Lower leg skin (tissue), 3 donors: ENCODE measurements around the gene CDCA7.

ENCODE experiments used
- POLR2A ChIP-seq, 2 donors: fragments of 450-650 bp; IDR thresholded peaks; one replicate each; pipeline ENCODE4 v1.6.1; 2016 to 2017; ENCODE audit warnings: antibody characterized with exemption in 2 of 2, mild to moderate bottlenecking in 1 of 2, moderate library complexity in 1 of 2
- TF ChIP-seq, protein P1 (sequence below), 3 donors: fragments of 450-650 bp; IDR thresholded peaks; one replicate each; pipeline ENCODE4 v1.5.1; 2016; ENCODE audit warnings: antibody characterized with exemption in 3 of 3, mild to moderate bottlenecking in 3 of 3, moderate library complexity in 2 of 3

DNA sequence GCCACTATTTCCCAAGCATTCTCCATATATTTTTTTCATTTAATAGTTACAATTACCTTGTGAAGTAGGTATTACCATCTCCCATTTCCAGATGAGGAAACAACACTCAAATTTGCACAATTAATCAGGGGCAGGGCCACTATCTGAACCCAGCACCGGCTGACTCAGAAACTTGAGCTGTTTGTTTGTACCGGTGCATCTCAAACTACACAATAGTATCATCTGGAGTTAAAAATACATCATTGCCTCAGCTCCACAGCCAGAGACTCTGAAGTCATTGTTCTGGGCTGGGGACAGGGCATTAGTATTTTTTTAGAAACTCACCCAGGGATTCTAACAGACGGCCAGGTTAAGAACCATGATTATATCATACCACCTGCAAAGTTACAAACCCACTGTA is 55.9 kb downstream of the CDCA7 start:
- TF ChIP-seq, protein P1, sequence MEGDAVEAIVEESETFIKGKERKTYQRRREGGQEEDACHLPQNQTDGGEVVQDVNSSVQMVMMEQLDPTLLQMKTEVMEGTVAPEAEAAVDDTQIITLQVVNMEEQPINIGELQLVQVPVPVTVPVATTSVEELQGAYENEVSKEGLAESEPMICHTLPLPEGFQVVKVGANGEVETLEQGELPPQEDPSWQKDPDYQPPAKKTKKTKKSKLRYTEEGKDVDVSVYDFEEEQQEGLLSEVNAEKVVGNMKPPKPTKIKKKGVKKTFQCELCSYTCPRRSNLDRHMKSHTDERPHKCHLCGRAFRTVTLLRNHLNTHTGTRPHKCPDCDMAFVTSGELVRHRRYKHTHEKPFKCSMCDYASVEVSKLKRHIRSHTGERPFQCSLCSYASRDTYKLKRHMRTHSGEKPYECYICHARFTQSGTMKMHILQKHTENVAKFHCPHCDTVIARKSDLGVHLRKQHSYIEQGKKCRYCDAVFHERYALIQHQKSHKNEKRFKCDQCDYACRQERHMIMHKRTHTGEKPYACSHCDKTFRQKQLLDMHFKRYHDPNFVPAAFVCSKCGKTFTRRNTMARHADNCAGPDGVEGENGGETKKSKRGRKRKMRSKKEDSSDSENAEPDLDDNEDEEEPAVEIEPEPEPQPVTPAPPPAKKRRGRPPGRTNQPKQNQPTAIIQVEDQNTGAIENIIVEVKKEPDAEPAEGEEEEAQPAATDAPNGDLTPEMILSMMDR (IDR thresholded peaks at IDR 0.05) = no peak
- no peak for TF ChIP-seq POLR2A (IDR thresholded peaks at IDR 0.05)
